Central memory CD8-positive, alpha-beta T cell (primary cell): ENCODE data around the gene PEX11G.

Experiments used
- ATAC-seq: fragments of 150-1000 bp; cut with Tn5 transposase; replicated peaks from 2 replicates; pipeline ENCODE4 v1.10.0; 2022; ENCODE audit warnings: mild to moderate bottlenecking, moderate FRiP score, moderate number of reproducible peaks; ENCODE audit not compliant: poor library complexity, severe bottlenecking; ENCODE audit errors: extremely low read depth
- DNase-seq, 2 donors: peaks; one replicate each; pipeline ENCODE4 v3.0.0; 2021; ENCODE audit warnings: low spot score in 2 of 2
- H3K27ac Mint-ChIP-seq: one replicate; pipeline ENCODE4 v1.8.0; 2022; ENCODE audit warnings: low read depth, mild to moderate bottlenecking, moderate library complexity, mixed read lengths
- H3K27me3 Mint-ChIP-seq: one replicate; pipeline ENCODE4 v1.8.0; 2022; ENCODE audit warnings: mixed read lengths
- H3K36me3 Mint-ChIP-seq: one replicate; pipeline ENCODE4 v1.8.0; 2022; ENCODE audit warnings: mild to moderate bottlenecking, moderate library complexity, mixed read lengths; ENCODE audit not compliant: insufficient read depth
- H3K4me1 Mint-ChIP-seq: one replicate; pipeline ENCODE4 v1.8.0; 2022; ENCODE audit warnings: mixed read lengths
- H3K4me3 Mint-ChIP-seq: one replicate; pipeline ENCODE4 v1.8.0; 2022; ENCODE audit warnings: mild to moderate bottlenecking, moderate library complexity, mixed read lengths
- H3K9me3 Mint-ChIP-seq: one replicate; pipeline ENCODE4 v1.8.0; 2022; ENCODE audit warnings: mixed read lengths

The PEX11G gene

DNA sequence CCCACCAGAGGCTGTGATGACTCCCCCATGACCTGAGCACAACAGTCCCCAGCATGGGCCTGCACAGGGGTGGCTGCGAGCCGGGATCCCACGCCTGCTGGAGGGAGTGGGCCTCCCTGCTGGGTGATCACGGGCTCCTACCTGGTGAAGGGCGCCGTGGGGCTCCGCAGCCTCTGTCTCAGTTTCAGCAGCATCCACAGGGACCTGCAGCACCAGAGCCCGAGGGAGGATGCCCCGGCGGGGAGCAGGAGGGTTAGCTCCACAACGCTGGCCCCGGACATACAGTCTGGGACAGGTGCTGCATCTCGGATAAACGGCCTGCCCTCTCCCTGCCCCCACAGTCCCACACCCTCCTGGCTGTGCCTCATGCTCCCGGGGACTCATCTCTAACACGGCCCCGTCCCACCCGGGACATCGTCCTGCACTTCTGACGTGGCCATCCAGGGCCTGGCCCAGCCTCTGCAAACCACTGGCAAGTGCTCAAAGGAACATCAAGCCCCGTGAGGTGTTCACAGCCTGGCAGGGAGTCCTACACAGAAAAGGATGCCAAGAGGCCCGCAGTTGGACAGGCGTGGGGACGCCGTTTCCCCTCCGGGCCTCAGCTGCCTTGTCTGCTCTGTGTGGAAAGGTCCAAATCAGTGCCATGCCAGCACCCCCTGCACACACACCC lies 10.5 kb downstream of the PEX11G start:
- H3K4me3 Mint-ChIP-seq = no peak overlapping the region
- peaks cover 4% of the 10 kb centered on the region for H3K27me3 Mint-ChIP-seq
- peaks cover 32% of the 10 kb centered on the region for H3K36me3 Mint-ChIP-seq
- DNase-seq (no peak), ATAC-seq (no peak)
- no peaks in the 10 kb centered on the region for H3K9me3 Mint-ChIP-seq
- H3K4me1 Mint-ChIP-seq = peaks cover 4% of the 10 kb centered on the region
- H3K27ac Mint-ChIP-seq = peak overlapping the region; percentile 59

GRCh38 chr19:7477758-7478157 lies 11.1 kb downstream of the PEX11G start:
- Mint-ChIP-seq H3K27me3 (no peaks in the 10 kb centered on the region), H3K4me3 (no peak overlapping the region), H3K27ac (peak overlapping the region; percentile 59), H3K36me3 (peaks cover 32% of the 10 kb centered on the region), H3K9me3 (no peaks in the 10 kb centered on the region), H3K4me1 (no peaks in the 10 kb centered on the region)
- ATAC-seq (no peak), DNase-seq (no peak)

- H3K4me3 Mint-ChIP-seq = no peak overlapping the region
- no peaks in the 10 kb centered on the region for H3K27me3 Mint-ChIP-seq
- H3K36me3 Mint-ChIP-seq = peaks cover 36% of the 10 kb centered on the region
- H3K9me3 Mint-ChIP-seq = no peaks in the 10 kb centered on the region
- DNase-seq = no peak
- no peak for ATAC-seq
- peak overlapping the region; percentile 59 for H3K27ac Mint-ChIP-seq
- no peaks in the 10 kb centered on the region for H3K4me1 Mint-ChIP-seq
Measured at GRCh38 chr19:7476777-7477494, 11.9 kb downstream of the PEX11G start.

- peaks cover 40% of the 10 kb centered on the region for H3K36me3 Mint-ChIP-seq
- no peak overlapping the region for H3K4me3 Mint-ChIP-seq
- no peak for DNase-seq
- no peak overlapping the region for H3K27ac Mint-ChIP-seq
- no peaks in the 10 kb centered on the region for H3K9me3 Mint-ChIP-seq
- ATAC-seq = no peak
- no peaks in the 10 kb centered on the region for H3K27me3 Mint-ChIP-seq
- H3K4me1 Mint-ChIP-seq = no peaks in the 10 kb centered on the region
Measured at GRCh38 chr19:7476241-7476640, 12.6 kb downstream of the PEX11G start.

- ATAC-seq (no peak), DNase-seq (no peak)
- Mint-ChIP-seq H3K4me1 (no peaks in the 10 kb centered on the region), H3K9me3 (no peaks in the 10 kb centered on the region), H3K4me3 (no peak overlapping the region), H3K36me3 (peaks cover 38% of the 10 kb centered on the region), H3K27ac (no peak overlapping the region), H3K27me3 (no peaks in the 10 kb centered on the region)
Measured at GRCh38 chr19:7475665-7476064, 13.2 kb downstream of the PEX11G start.

- no peaks in the 10 kb centered on the region for H3K4me1 Mint-ChIP-seq
- no peak overlapping the region for H3K4me3 Mint-ChIP-seq
- ATAC-seq = no peak
- H3K27ac Mint-ChIP-seq = peak overlapping the region; percentile 70
- no peaks in the 10 kb centered on the region for H3K9me3 Mint-ChIP-seq
- DNase-seq = no peak
- no peaks in the 10 kb centered on the region for H3K27me3 Mint-ChIP-seq
- peaks cover 42% of the 10 kb centered on the region for H3K36me3 Mint-ChIP-seq
Measured at GRCh38 chr19:7471696-7472615, 16.9 kb downstream of the PEX11G start.

- H3K36me3 Mint-ChIP-seq = peaks cover 45% of the 10 kb centered on the region
- DNase-seq (no peak), ATAC-seq (no peak)
- no peaks in the 10 kb centered on the region for H3K4me1 Mint-ChIP-seq
- H3K4me3 Mint-ChIP-seq = no peak overlapping the region
- no peaks in the 10 kb centered on the region for H3K27me3 Mint-ChIP-seq
- H3K9me3 Mint-ChIP-seq = no peaks in the 10 kb centered on the region
- no peak overlapping the region for H3K27ac Mint-ChIP-seq
Measured at GRCh38 chr19:7470540-7471305, 18.1 kb downstream of the PEX11G start.

GRCh38 chr19:7469669-7470285 lies 19.1 kb downstream of the PEX11G start:
- Mint-ChIP-seq H3K27ac (no peak overlapping the region), H3K9me3 (no peaks in the 10 kb centered on the region), H3K27me3 (no peaks in the 10 kb centered on the region), H3K4me1 (no peaks in the 10 kb centered on the region), H3K4me3 (no peak overlapping the region), H3K36me3 (peaks cover 50% of the 10 kb centered on the region)
- DNase-seq = no peak
- no peak for ATAC-seq

GRCh38 chr19:7468840-7469239 lies 20.0 kb downstream of the PEX11G start:
- Mint-ChIP-seq H3K9me3 (no peaks in the 10 kb centered on the region), H3K27ac (no peak overlapping the region), H3K4me1 (no peaks in the 10 kb centered on the region), H3K27me3 (no peaks in the 10 kb centered on the region), H3K36me3 (peaks cover 58% of the 10 kb centered on the region), H3K4me3 (no peak overlapping the region)
- DNase-seq (no peak), ATAC-seq (no peak)

DNA sequence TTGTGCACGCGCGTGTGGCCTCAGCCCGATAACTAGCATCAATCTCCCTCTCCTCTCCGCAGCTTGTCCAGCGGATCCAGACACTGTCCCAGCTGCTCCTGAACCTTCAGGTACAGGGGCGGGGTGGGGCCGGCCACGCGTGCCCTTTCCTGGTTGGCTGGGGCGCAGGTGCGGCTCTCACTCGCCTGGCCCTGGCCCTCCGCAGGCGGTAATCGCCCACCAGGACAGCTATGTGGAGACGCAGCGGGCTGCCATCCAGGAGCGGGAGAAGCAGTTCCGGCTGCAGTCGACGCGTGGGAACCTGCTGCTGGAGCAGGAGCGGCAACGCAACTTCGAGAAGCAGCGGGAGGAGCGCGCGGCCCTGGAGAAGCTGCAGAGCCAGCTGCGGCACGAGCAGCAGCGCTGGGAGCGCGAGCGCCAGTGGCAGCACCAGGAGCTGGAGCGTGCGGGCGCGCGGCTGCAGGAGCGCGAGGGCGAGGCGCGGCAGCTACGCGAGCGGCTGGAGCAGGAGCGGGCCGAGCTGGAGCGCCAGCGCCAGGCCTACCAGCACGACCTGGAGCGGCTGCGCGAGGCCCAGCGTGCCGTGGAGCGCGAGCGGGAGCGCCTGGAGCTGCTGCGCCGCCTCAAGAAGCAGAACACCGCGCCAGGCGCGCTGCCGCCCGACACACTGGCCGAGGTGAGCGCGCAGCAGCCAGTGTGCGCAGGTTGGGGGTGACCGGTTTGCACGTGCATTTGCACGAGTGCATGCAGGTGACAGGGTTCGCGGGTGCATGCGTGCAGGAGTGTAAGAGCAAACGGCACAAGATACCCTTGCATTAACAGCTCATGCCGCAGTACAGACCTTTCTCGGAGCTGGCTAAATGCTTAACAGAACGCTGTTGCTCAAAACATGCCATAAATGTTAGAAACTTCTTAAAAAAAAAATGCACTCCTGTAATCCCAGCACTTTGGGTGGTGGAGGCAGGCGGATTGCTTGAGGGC lies 21.5 kb downstream of the PEX11G start:
- H3K27me3 Mint-ChIP-seq = no peaks in the 10 kb centered on the region
- ATAC-seq (no peak), DNase-seq (no peak)
- no peak overlapping the region for H3K27ac Mint-ChIP-seq
- peaks cover 62% of the 10 kb centered on the region for H3K36me3 Mint-ChIP-seq
- H3K9me3 Mint-ChIP-seq = no peaks in the 10 kb centered on the region
- H3K4me3 Mint-ChIP-seq = no peak overlapping the region
- H3K4me1 Mint-ChIP-seq = peaks cover 4% of the 10 kb centered on the region

DNA sequence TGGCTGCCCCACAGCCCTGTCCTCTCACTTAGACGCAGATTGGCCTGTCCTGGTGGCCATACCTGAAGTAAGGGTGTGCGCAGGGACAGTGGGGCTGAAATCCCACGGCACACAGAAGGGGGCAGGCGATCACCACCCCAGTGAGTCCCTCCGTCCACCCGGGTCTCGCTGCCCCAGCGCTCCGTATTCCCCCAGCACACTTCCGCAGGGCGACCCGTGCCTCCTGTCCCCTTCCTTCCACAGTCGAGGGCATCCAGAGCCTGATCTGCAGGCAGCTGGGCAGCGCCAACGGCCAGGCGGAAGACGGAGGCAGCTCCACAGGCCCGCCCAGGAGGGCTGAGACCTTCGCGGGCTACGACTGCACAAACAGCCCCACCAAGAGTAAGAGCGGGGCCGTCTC lies 25.3 kb downstream of the PEX11G start:
- Mint-ChIP-seq H3K36me3 (peaks cover 76% of the 10 kb centered on the region), H3K9me3 (no peaks in the 10 kb centered on the region), H3K4me1 (peaks cover 4% of the 10 kb centered on the region), H3K27ac (no peak overlapping the region), H3K4me3 (no peak overlapping the region), H3K27me3 (no peaks in the 10 kb centered on the region)
- no peak for DNase-seq
- ATAC-seq = no peak
